Activated CD4-positive, alpha-beta T cell treated with anti-CD3 and anti-CD28 coated beads for 36 hours (primary cell): Measurements from ENCODE around the gene ZNF354C. TPM values are rescaled to one million over a fixed set of nuclear protein-coding genes. Genes with fewer than 3 reads are reported as not detected.

Experiments
- ATAC-seq: fragments of 200-7000 bp; cut with Tn5 transposase; one replicate; pipeline ENCODE4 v1.10.0; 2021; ENCODE audit warnings: mild to moderate bottlenecking, moderate library complexity
- CTCF ChIA-PET: fragments of 350-600 bp; sonication (Branson Sonifier 250); formaldehyde crosslinking; loops from one replicate; lab custom pipeline; 2021; ENCODE audit warnings: antibody characterized with exemption; lab: Charles Lee
- POLR2A ChIA-PET: fragments of 350-600 bp; sonication (Branson Sonifier 250); formaldehyde crosslinking; loops from one replicate; lab custom pipeline; 2021; ENCODE audit warnings: antibody characterized with exemption, inconsistent platforms; lab: Charles Lee
- DNase-seq: peaks from one replicate; pipeline ENCODE4 v3.0.0-alpha.2; 2020
- H3K27ac Mint-ChIP-seq: one replicate; pipeline ENCODE4 v1.8.0; 2021; ENCODE audit warnings: mixed read lengths
- H3K27me3 Mint-ChIP-seq: one replicate; pipeline ENCODE4 v1.8.0; 2021; ENCODE audit warnings: mixed read lengths
- H3K36me3 Mint-ChIP-seq: one replicate; pipeline ENCODE4 v1.8.0; 2021; ENCODE audit warnings: low read depth, mixed read lengths
- H3K4me1 Mint-ChIP-seq: one replicate; pipeline ENCODE4 v1.8.0; 2021; ENCODE audit warnings: mixed read lengths
- H3K4me3 Mint-ChIP-seq: one replicate; pipeline ENCODE4 v1.8.0; 2021; ENCODE audit warnings: mild to moderate bottlenecking, moderate library complexity, mixed read lengths
- H3K9me3 Mint-ChIP-seq: one replicate; pipeline ENCODE4 v1.8.0; 2021; ENCODE audit warnings: low read depth, mixed read lengths
- intact Hi-C, 2 experiments: fragments of 100-400 bp; cut with DNase I in 1 of 2; cut with micrococcal nuclease in 1 of 2; formaldehyde crosslinking; loops; one replicate each; pipeline versions ENCODE4 v1.14.2 to v1.15.1; 2022 to 2024; cut with DNase I, micrococcal nuclease
- total RNA-seq, 2 experiments: library from RNA; stranded (reverse); gene quantifications; one replicate each; pipeline ENCODE4 v1.2.3, GENCODE V29; 2021

ZNF354C gene
- total RNA-seq, 2 experiments from 2014 or later, result 7.1 to 7.2 TPM

- Mint-ChIP-seq H3K27ac (no peak overlapping the region), H3K4me1 (no peaks in the 10 kb centered on the region), H3K27me3 (no peaks in the 10 kb centered on the region), H3K9me3 (peaks cover 3% of the 10 kb centered on the region), H3K36me3 (no peaks in the 10 kb centered on the region), H3K4me3 (no peak overlapping the region)
- ATAC-seq (no peak), DNase-seq (no peak)
- POLR2A ChIA-PET, result no interaction called here
- intact Hi-C loops, result no loop called here
- CTCF ChIA-PET, result no interaction called here
Measured at GRCh38 chr5:179131321-179131835, 71.2 kb downstream of the ZNF354C start.

GRCh38 chr5:179131886-179132585, 71.9 kb downstream of the ZNF354C start:
- ATAC-seq (no peak), DNase-seq (no peak)
- intact Hi-C loops, result no loop called here
- peaks cover 3% of the 10 kb centered on the region for H3K9me3 Mint-ChIP-seq
- H3K4me1 Mint-ChIP-seq, result no peaks in the 10 kb centered on the region
- H3K4me3 Mint-ChIP-seq, result no peak overlapping the region
- H3K27me3 Mint-ChIP-seq, result no peaks in the 10 kb centered on the region
- CTCF ChIA-PET, result no interaction called here
- no peak overlapping the region for H3K27ac Mint-ChIP-seq
- H3K36me3 Mint-ChIP-seq, result no peaks in the 10 kb centered on the region
- POLR2A ChIA-PET, result no interaction called here

GRCh38 chr5:179132586-179133355, 72.6 kb downstream of the ZNF354C start:
- no peaks in the 10 kb centered on the region for H3K4me1 Mint-ChIP-seq
- peaks cover 3% of the 10 kb centered on the region for H3K9me3 Mint-ChIP-seq
- H3K27ac Mint-ChIP-seq, result no peak overlapping the region
- DNase-seq (no peak), ATAC-seq (no peak)
- intact Hi-C loops, result no loop called here
- H3K4me3 Mint-ChIP-seq, result no peak overlapping the region
- no peaks in the 10 kb centered on the region for H3K27me3 Mint-ChIP-seq
- no peaks in the 10 kb centered on the region for H3K36me3 Mint-ChIP-seq
- ChIA-PET CTCF (no interaction called here), POLR2A (no interaction called here)

Other genes with a start within 250 kb of the ZNF354C start
- 10 to 100 TPM; 10.8 to 11.9 TPM for gene ZNF354B, start 200.4 kb upstream of the ZNF354C start, total RNA-seq
- under 1 TPM; 0.37 to 0.85 TPM for gene ZFP2, start 164.5 kb upstream of the ZNF354C start, total RNA-seq
- gene ZNF454, start 119.2 kb upstream of the ZNF354C start, total RNA-seq, result not detected
- not detected for gene GRM6, start 65.1 kb upstream of the ZNF354C start, total RNA-seq
- 1 to 10 TPM; 2.1 to 3.2 TPM for gene ZNF879, start 36.6 kb upstream of the ZNF354C start, total RNA-seq